Neural progenitor cell (in vitro differentiated cells): Measurements from ENCODE around the gene CCL13. TPM values are rescaled to one million over a fixed set of nuclear protein-coding genes. Genes with fewer than 3 reads are reported as not detected.

Experiments used
- DNase-seq: peaks from one replicate; pipeline ENCODE4 v3.0.0-alpha.2; 2016; ENCODE audit warnings: low spot score
- H2AFZ ChIP-seq: fragments of 200-600 bp; sonication (generic); replicated peaks from 2 replicates; pipeline ENCODE4 v1.6.1; 2016; ENCODE audit warnings: antibody characterized with exemption
- H3F3A ChIP-seq: fragments of 200-600 bp; sonication (generic); 2 replicates; pipeline ENCODE4 v1.6.1; 2016; ENCODE audit warnings: antibody characterized with exemption, low read depth
- H3K27ac ChIP-seq: fragments of 200-600 bp; sonication (generic); 2 replicates; pipeline ENCODE4 v1.5.1; 2016; ENCODE audit warnings: mild to moderate bottlenecking
- H3K27me3 ChIP-seq: fragments of 200-600 bp; sonication (generic); 2 replicates; pipeline ENCODE4 v1.6.1; 2016; ENCODE audit warnings: mild to moderate bottlenecking, moderate library complexity
- H3K36me3 ChIP-seq: fragments of 200-600 bp; sonication (generic); 2 replicates; pipeline ENCODE4 v1.5.1; 2016
- H3K4me1 ChIP-seq: fragments of 200-600 bp; sonication (generic); 2 replicates; pipeline ENCODE4 v1.6.1; 2016; ENCODE audit warnings: mixed run types
- H3K4me2 ChIP-seq: fragments of 200-600 bp; sonication (generic); 2 replicates; pipeline ENCODE4 v1.6.1; 2016
- H3K4me3 ChIP-seq: fragments of 200-600 bp; sonication (generic); 2 replicates; pipeline ENCODE4 v1.5.1; 2016
- H3K79me2 ChIP-seq: fragments of 200-600 bp; sonication (generic); 2 replicates; pipeline ENCODE4 v1.6.1; 2016; ENCODE audit warnings: low read depth
- H3K9ac ChIP-seq: fragments of 200-600 bp; sonication (generic); 2 replicates; pipeline ENCODE4 v1.6.1; 2016
- H3K9me3 ChIP-seq: fragments of 200-600 bp; sonication (generic); 2 replicates; pipeline ENCODE4 v1.5.1; 2016; ENCODE audit warnings: low read depth
- H4K20me1 ChIP-seq: fragments of 200-600 bp; sonication (generic); 2 replicates; pipeline ENCODE4 v1.6.1; 2016; ENCODE audit warnings: low read depth
- H3K27ac Mint-ChIP-seq: 3 replicates; pipeline ENCODE4 v1.8.0; 2021; ENCODE audit warnings: mixed read lengths
- H3K27me3 Mint-ChIP-seq: 2 replicates; pipeline ENCODE4 v1.8.0; 2022; ENCODE audit warnings: low read depth, mild to moderate bottlenecking, inconsistent platforms, moderate library complexity, mixed read lengths; ENCODE audit not compliant: insufficient read depth
- H3K36me3 Mint-ChIP-seq: 3 replicates; pipeline ENCODE4 v1.8.0; 2021; ENCODE audit warnings: mixed read lengths
- H3K4me1 Mint-ChIP-seq: 3 replicates; pipeline ENCODE4 v1.8.0; 2021; ENCODE audit warnings: mixed read lengths
- H3K4me3 Mint-ChIP-seq: 3 replicates; pipeline ENCODE4 v1.8.0; 2021; ENCODE audit warnings: mild to moderate bottlenecking, moderate library complexity, mixed read lengths
- H3K9me3 Mint-ChIP-seq: 3 replicates; pipeline ENCODE4 v1.8.0; 2020; ENCODE audit warnings: mixed read lengths
- EZH2 ChIP-seq: fragments of 200-600 bp; sonication (generic); IDR thresholded peaks from 2 replicates; pipeline ENCODE4 v1.6.1; 2017; ENCODE audit warnings: antibody characterized with exemption, mild to moderate bottlenecking, moderate library complexity
- EZH2phosphoT487 ChIP-seq: fragments of 200-600 bp; sonication (generic); IDR thresholded peaks from 2 replicates; pipeline ENCODE4 v1.6.1; 2017; ENCODE audit warnings: antibody characterized with exemption
- total RNA-seq: library from RNA; depleted of rRNA; stranded (reverse); fragments of >200 nt; gene quantifications from 2 replicates; pipeline ENCODE4 v1.2.3, GENCODE V29; 2015; ENCODE audit warnings: low replicate concordance
- TF ChIP-seq, protein P1 (sequence below): fragments of 200-600 bp; sonication (generic); IDR thresholded peaks from 2 replicates; pipeline ENCODE4 v1.5.1; 2017; ENCODE audit warnings: antibody characterized with exemption, mild to moderate bottlenecking

Gene CCL13
- total RNA-seq: not detected in 2 replicates

DNA sequence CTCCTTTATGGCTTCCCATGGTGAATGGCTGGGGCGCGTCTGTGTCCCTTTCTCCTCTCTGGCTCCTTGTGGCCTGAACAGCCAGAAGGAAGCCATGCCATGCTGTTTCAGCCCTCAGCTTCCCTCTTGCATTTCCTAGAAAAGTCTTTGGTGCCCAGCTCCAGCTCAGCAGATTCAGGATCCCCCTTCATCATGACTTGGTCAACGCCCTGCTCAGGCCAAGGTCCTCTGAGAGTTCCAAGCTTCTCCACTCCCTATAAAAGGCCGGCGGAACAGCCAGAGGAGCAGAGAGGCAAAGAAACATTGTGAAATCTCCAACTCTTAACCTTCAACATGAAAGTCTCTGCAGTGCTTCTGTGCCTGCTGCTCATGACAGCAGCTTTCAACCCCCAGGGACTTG is at the start of gene CCL13:
Gene CCL13, plus strand, starts transcription at position 287 of the 400 bp plus-strand sequence. Its CDS starts 47 bp downstream, at position 334.
- TF ChIP-seq, protein P1, sequence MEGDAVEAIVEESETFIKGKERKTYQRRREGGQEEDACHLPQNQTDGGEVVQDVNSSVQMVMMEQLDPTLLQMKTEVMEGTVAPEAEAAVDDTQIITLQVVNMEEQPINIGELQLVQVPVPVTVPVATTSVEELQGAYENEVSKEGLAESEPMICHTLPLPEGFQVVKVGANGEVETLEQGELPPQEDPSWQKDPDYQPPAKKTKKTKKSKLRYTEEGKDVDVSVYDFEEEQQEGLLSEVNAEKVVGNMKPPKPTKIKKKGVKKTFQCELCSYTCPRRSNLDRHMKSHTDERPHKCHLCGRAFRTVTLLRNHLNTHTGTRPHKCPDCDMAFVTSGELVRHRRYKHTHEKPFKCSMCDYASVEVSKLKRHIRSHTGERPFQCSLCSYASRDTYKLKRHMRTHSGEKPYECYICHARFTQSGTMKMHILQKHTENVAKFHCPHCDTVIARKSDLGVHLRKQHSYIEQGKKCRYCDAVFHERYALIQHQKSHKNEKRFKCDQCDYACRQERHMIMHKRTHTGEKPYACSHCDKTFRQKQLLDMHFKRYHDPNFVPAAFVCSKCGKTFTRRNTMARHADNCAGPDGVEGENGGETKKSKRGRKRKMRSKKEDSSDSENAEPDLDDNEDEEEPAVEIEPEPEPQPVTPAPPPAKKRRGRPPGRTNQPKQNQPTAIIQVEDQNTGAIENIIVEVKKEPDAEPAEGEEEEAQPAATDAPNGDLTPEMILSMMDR: no peak
- TF ChIP-seq EZH2phosphoT487: no peak
- no peak for TF ChIP-seq EZH2
- no peak within 1 kb of the TSS for H3K4me3 ChIP-seq
- no peak within 1 kb of the TSS for H3K9ac ChIP-seq
- no peaks in the 10 kb centered on the region for H3K4me1 ChIP-seq
- H3K27me3 ChIP-seq: no peaks in the 10 kb centered on the region
- H3K27ac Mint-ChIP-seq: no peak within 1 kb of the TSS
- DNase-seq: no peak
- no peaks in the 10 kb centered on the region for H3F3A ChIP-seq
- H3K36me3 ChIP-seq: no peaks in the 10 kb centered on the region
- no peaks in the 10 kb centered on the region for H3K9me3 ChIP-seq
- H3K4me3 Mint-ChIP-seq: no peak within 1 kb of the TSS
- no peak within 1 kb of the TSS for H3K4me2 ChIP-seq
- no peaks in the 10 kb centered on the region for H3K36me3 Mint-ChIP-seq
- H3K9me3 Mint-ChIP-seq: peaks cover 7% of the 10 kb centered on the region
- no peak within 1 kb of the TSS for H2AFZ ChIP-seq
- H3K27ac ChIP-seq: no peak within 1 kb of the TSS
- H3K79me2 ChIP-seq: no peaks in the 10 kb centered on the region
- peaks cover 8% of the 10 kb centered on the region for H3K27me3 Mint-ChIP-seq
- H3K4me1 Mint-ChIP-seq: no peaks in the 10 kb centered on the region
- H4K20me1 ChIP-seq: no peaks in the 10 kb centered on the region

GRCh38 chr17:34307110-34307509 is 49.2 kb upstream of the CCL13 start:
- no peak overlapping the region for H3K4me3 Mint-ChIP-seq
- no peaks in the 10 kb centered on the region for H3K9me3 Mint-ChIP-seq
- Histone ChIP-seq H3K36me3 (no peaks in the 10 kb centered on the region), H3K9me3 (no peaks in the 10 kb centered on the region), H3K4me1 (no peaks in the 10 kb centered on the region), H2AFZ (peak overlapping the region; percentile 9), H3K79me2 (no peaks in the 10 kb centered on the region), H3K4me3 (no peak overlapping the region), H3K27ac (no peak overlapping the region), H4K20me1 (no peaks in the 10 kb centered on the region), H3F3A (no peaks in the 10 kb centered on the region), H3K27me3 (no peaks in the 10 kb centered on the region), H3K4me2 (no peak overlapping the region), H3K9ac (no peak overlapping the region)
- H3K27me3 Mint-ChIP-seq: peaks cover 12% of the 10 kb centered on the region
- no peaks in the 10 kb centered on the region for H3K36me3 Mint-ChIP-seq
- no peak overlapping the region for H3K27ac Mint-ChIP-seq
- DNase-seq: no peak
- TF ChIP-seq, protein P1: no peak
- no peak for TF ChIP-seq EZH2phosphoT487
- no peak for TF ChIP-seq EZH2
- no peaks in the 10 kb centered on the region for H3K4me1 Mint-ChIP-seq

GRCh38 chr17:34308371-34308770 is 47.9 kb upstream of the CCL13 start:
- H3F3A ChIP-seq: no peaks in the 10 kb centered on the region
- H3K9ac ChIP-seq: no peak overlapping the region
- no peaks in the 10 kb centered on the region for H3K36me3 Mint-ChIP-seq
- no peaks in the 10 kb centered on the region for H4K20me1 ChIP-seq
- no peak overlapping the region for H3K4me3 Mint-ChIP-seq
- H3K27me3 ChIP-seq: peaks cover under 1% of the 10 kb centered on the region
- H3K27ac ChIP-seq: no peak overlapping the region
- no peaks in the 10 kb centered on the region for H3K79me2 ChIP-seq
- no peak for DNase-seq
- no peaks in the 10 kb centered on the region for H3K9me3 Mint-ChIP-seq
- no peak overlapping the region for H3K27ac Mint-ChIP-seq
- no peak overlapping the region for H3K4me3 ChIP-seq
- no peaks in the 10 kb centered on the region for H3K36me3 ChIP-seq
- H3K9me3 ChIP-seq: no peaks in the 10 kb centered on the region
- H3K4me2 ChIP-seq: no peak overlapping the region
- no peaks in the 10 kb centered on the region for H3K4me1 ChIP-seq
- no peaks in the 10 kb centered on the region for H3K4me1 Mint-ChIP-seq
- H3K27me3 Mint-ChIP-seq: peaks cover 8% of the 10 kb centered on the region
- H2AFZ ChIP-seq: no peak overlapping the region
- no peak for TF ChIP-seq EZH2

DNA sequence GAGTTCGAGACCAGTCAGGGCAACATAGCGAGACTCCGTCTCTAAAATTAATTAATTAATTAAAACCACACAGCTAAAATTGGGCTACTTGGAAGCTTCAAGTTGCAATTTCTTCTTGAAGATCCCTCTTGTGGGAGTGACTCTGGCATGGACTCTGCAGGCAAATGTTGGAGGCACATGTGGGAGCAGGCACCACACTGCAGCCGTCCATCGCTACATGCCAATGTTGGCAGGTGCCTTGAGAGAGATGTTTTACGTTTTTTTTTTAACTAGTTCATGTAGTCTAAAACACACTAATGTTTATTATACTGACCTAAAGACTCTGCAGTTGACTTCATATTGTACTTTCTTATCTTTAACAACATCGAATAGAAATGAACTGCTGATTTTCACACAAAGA is 45.0 kb upstream of the CCL13 start:
- no peaks in the 10 kb centered on the region for H3K4me1 Mint-ChIP-seq
- no peaks in the 10 kb centered on the region for H3K9me3 Mint-ChIP-seq
- peaks cover 18% of the 10 kb centered on the region for H3K27me3 ChIP-seq
- no peak for DNase-seq
- no peak overlapping the region for H3K9ac ChIP-seq
- H4K20me1 ChIP-seq: no peaks in the 10 kb centered on the region
- H3K79me2 ChIP-seq: no peaks in the 10 kb centered on the region
- no peak overlapping the region for H2AFZ ChIP-seq
- no peaks in the 10 kb centered on the region for H3K36me3 ChIP-seq
- H3K4me1 ChIP-seq: no peaks in the 10 kb centered on the region
- peaks cover 7% of the 10 kb centered on the region for H3K27me3 Mint-ChIP-seq
- TF ChIP-seq, protein P1: no peak
- no peak for TF ChIP-seq EZH2
- no peak for TF ChIP-seq EZH2phosphoT487
- H3K27ac Mint-ChIP-seq: no peak overlapping the region
- no peaks in the 10 kb centered on the region for H3F3A ChIP-seq
- no peak overlapping the region for H3K4me3 ChIP-seq
- H3K4me3 Mint-ChIP-seq: no peak overlapping the region
- H3K27ac ChIP-seq: no peak overlapping the region
- H3K9me3 ChIP-seq: no peaks in the 10 kb centered on the region
- H3K4me2 ChIP-seq: no peak overlapping the region
- no peaks in the 10 kb centered on the region for H3K36me3 Mint-ChIP-seq
